SK-N-SH (cell line): ENCODE measurements around the gene TRIOBP. TPM values are rescaled to one million over a fixed set of nuclear protein-coding genes. Genes with fewer than 3 reads are reported as not detected.

Source experiments
- CTCF ChIA-PET: fragments of 300-600, 350-600 bp; formaldehyde crosslinking; extraction: SDS; loops from one replicate; lab custom pipeline; 2021; lab: Yijun Ruan, JAX
- POLR2A ChIA-PET: fragments of 350-600 bp; sonication (Branson Sonifier 250); formaldehyde crosslinking; extraction: SDS; loops from one replicate; lab custom pipeline; 2020; ENCODE audit warnings: antibody characterized with exemption, inconsistent platforms; lab: Yijun Ruan, JAX
- DNase-seq: peaks from one replicate; pipeline ENCODE4 v3.0.0; 2012
- H2AFZ ChIP-seq: fragments of 200-600 bp; sonication (generic); 2 replicates; pipeline ENCODE4 v1.8.1; 2016; ENCODE audit warnings: antibody characterized with exemption, mild to moderate bottlenecking, low read depth
- H3F3A ChIP-seq: fragments of 200-600 bp; sonication (generic); replicated peaks from 2 replicates; pipeline ENCODE3; 2016; ENCODE audit warnings: antibody characterized with exemption, mild to moderate bottlenecking; ENCODE audit not compliant: insufficient read depth
- H3K27ac ChIP-seq, 2 experiments: fragments of 200-500 bp in 1 of 2; fragments of 200-600 bp in 1 of 2; sonication (Bioruptor generic) in 1 of 2; sonication (generic), shearing (Covaris generic) in 1 of 2; 2 replicates each; pipeline versions ENCODE4 v1.5.1 to v1.6.1; 2014 to 2016; ENCODE audit warnings: low read depth in 2 of 2, inconsistent platforms in 1 of 2, low read length in 1 of 2, mild to moderate bottlenecking in 1 of 2, mixed read lengths in 1 of 2
- H3K27me3 ChIP-seq: fragments of 200-600 bp; sonication (generic), shearing (Covaris generic); 2 replicates; pipeline ENCODE4 v1.6.1; 2016; ENCODE audit warnings: mixed run types; ENCODE audit not compliant: insufficient read depth
- H3K36me3 ChIP-seq, 2 experiments: fragments of 200-500 bp in 1 of 2; fragments of 200-600 bp in 1 of 2; sonication (Bioruptor generic) in 1 of 2; sonication (generic) in 1 of 2; replicated peaks in 1 of 2; 2 replicates each; pipeline versions ENCODE3 to v1.5.1; 2014 to 2016; ENCODE audit warnings: low read length in 1 of 2, mild to moderate bottlenecking in 1 of 2; ENCODE audit not compliant: insufficient read depth in 2 of 2, control insufficient read depth in 1 of 2
- H3K4me1 ChIP-seq, 2 experiments: fragments of 200-500 bp in 1 of 2; fragments of 200-600 bp in 1 of 2; sonication (Bioruptor generic) in 1 of 2; sonication (generic), shearing (Covaris generic) in 1 of 2; 2 replicates each; pipeline versions ENCODE4 v1.5.1 to v1.6.1; 2014 to 2016; ENCODE audit warnings: low read depth in 1 of 2, low read length in 1 of 2, mixed run types in 1 of 2; ENCODE audit not compliant: insufficient read depth in 2 of 2, control insufficient read depth in 1 of 2
- H3K4me2 ChIP-seq: fragments of 200-600 bp; sonication (generic), shearing (Covaris generic); 2 replicates; pipeline ENCODE4 v1.6.1; 2017; ENCODE audit warnings: mixed run types
- H3K4me3 ChIP-seq, 2 experiments: fragments of 200-500 bp in 1 of 2; fragments of 200-600 bp in 1 of 2; sonication (Bioruptor generic) in 1 of 2; sonication (generic), shearing (Covaris generic) in 1 of 2; 2 replicates each; pipeline versions ENCODE4 v1.5.1 to v1.8.1; 2014 to 2016; ENCODE audit warnings: low read depth in 2 of 2, inconsistent platforms in 1 of 2, low read length in 1 of 2, mild to moderate bottlenecking in 1 of 2, mixed read lengths in 1 of 2, moderate library complexity in 1 of 2
- H3K79me2 ChIP-seq: fragments of 200-600 bp; sonication (generic); 2 replicates; pipeline ENCODE4 v1.8.1; 2017; ENCODE audit warnings: mild to moderate bottlenecking; ENCODE audit not compliant: insufficient read depth
- H3K9ac ChIP-seq: fragments of 200-600 bp; sonication (generic); 2 replicates; pipeline ENCODE4 v1.6.1; 2017; ENCODE audit warnings: mixed run types
- H3K9me2 ChIP-seq: fragments of 200-600 bp; sonication (generic); 2 replicates; pipeline ENCODE4 v1.6.1; 2017; ENCODE audit warnings: mixed run types
- H3K9me3 ChIP-seq: fragments of 200-600 bp; sonication (generic); 2 replicates; pipeline ENCODE4 v1.6.1; 2017; ENCODE audit warnings: mixed run types, mild to moderate bottlenecking, moderate library complexity
- H4K20me1 ChIP-seq: fragments of 200-600 bp; sonication (generic); 2 replicates; pipeline ENCODE4 v1.6.1; 2017; ENCODE audit warnings: mild to moderate bottlenecking, mixed run types; ENCODE audit not compliant: insufficient read depth
- EP300 ChIP-seq, 2 experiments: IDR thresholded peaks; 2 replicates each; pipeline versions ENCODE4 v1.4.0 to v1.6.1; 2012; ENCODE audit warnings: borderline replicate concordance in 1 of 2, low read depth in 1 of 2, low read length in 1 of 2
- GABPA ChIP-seq: IDR thresholded peaks from 2 replicates; pipeline ENCODE4 v1.4.0; 2012; ENCODE audit warnings: low read depth, mild to moderate bottlenecking
- RAD21 ChIP-seq: IDR thresholded peaks from 2 replicates; pipeline ENCODE4 v1.6.1; 2012; ENCODE audit warnings: mild to moderate bottlenecking, low read length
- RCOR1 ChIP-seq: fragments of 150-350 bp; IDR thresholded peaks from 2 replicates; pipeline ENCODE4 v1.6.1; 2017; ENCODE audit warnings: antibody characterized with exemption, low read length
- RXRA ChIP-seq: IDR thresholded peaks from 2 replicates; pipeline ENCODE4 v1.4.0; 2012; ENCODE audit warnings: low read depth, mild to moderate bottlenecking, borderline replicate concordance
- TAF1 ChIP-seq: IDR thresholded peaks from 2 replicates; pipeline ENCODE4 v1.6.1; 2012; ENCODE audit warnings: low read depth, mild to moderate bottlenecking, low read length, moderate library complexity, borderline replicate concordance
- TCF12 ChIP-seq: IDR thresholded peaks from 2 replicates; pipeline ENCODE4 v1.4.0; 2012
- USF2 ChIP-seq: fragments of 150-350 bp; IDR thresholded peaks from 2 replicates; pipeline ENCODE4 v1.6.1; 2017; ENCODE audit warnings: antibody characterized with exemption, low read length, low read depth, borderline replicate concordance
- WGBS: methylation state at CpG from one replicate; pipeline ENCODE4 v1.1.6; 2017; ENCODE audit warnings: low lambda C conversion rate; 5-methylcytosine and 5-hydroxymethylcytosine counted together
- polyA plus RNA-seq, 3 experiments: library from polyadenylated mRNA; depleted of rRNA; stranded (reverse); fragments of >200 nt; gene quantifications; 2 replicates each; pipeline ENCODE4 v1.2.3, GENCODE V29; 2012
- TF ChIP-seq, protein P1 (sequence below): fragments of 200-600 bp; sonication (generic); IDR thresholded peaks from 2 replicates; pipeline ENCODE4 v1.6.1; 2017; ENCODE audit warnings: antibody characterized with exemption, mild to moderate bottlenecking, moderate library complexity

Gene TRIOBP
- polyA plus RNA-seq, 1 of the 3 experiments (the other 2 are of a cell fraction): 43.6 TPM

GRCh38 chr22:37765953-37766576 lies 69.2 kb downstream of the TRIOBP start:
- Histone ChIP-seq H4K20me1 (0 out of 2 replicates have a peak, but pooled peaks cover 4% of the 10 kb centered on the region), H2AFZ (no peak overlapping the region), H3K27me3 (no peaks in the 10 kb centered on the region), H3K9me2 (no peaks in the 10 kb centered on the region), H3K79me2 (no peaks in the 10 kb centered on the region), H3K4me3 (no peak overlapping the region), H3K4me2 (no peak overlapping the region), H3K36me3 (peaks cover 3 to 27% of the 10 kb centered on the region in 2 experiments), H3K27ac (no peak overlapping the region), H3K9me3 (no peaks in the 10 kb centered on the region), H3F3A (peaks cover 4% of the 10 kb centered on the region), H3K9ac (no peak overlapping the region), H3K4me1 (no peaks in the 10 kb centered on the region)
- POLR2A ChIA-PET: no interaction called here
- TF ChIP-seq EP300 (IDR thresholded peaks at IDR 0.05; ENCODE audit: borderline replicate concordance in 1 of 2, low read depth in 1 of 2, low read length in 1 of 2): no peak
- no peak for TF ChIP-seq TAF1
- no peak for TF ChIP-seq USF2
- no peak for DNase-seq
- CTCF ChIA-PET: interaction anchor here (1.0 kb wide), 1 partner anchor 41 kb away, joined by 3 read pairs; the partner anchor contains the start of gene GCAT
- 96% methylated on average over 4 of the region's 8 CpGs for WGBS

- Histone ChIP-seq H3K9me2 (no peaks in the 10 kb centered on the region), H2AFZ (no peak overlapping the region), H3K4me1 (no peaks in the 10 kb centered on the region), H3F3A (peaks cover 4% of the 10 kb centered on the region), H3K4me2 (no peak overlapping the region), H3K4me3 (no peak overlapping the region), H3K36me3 (peaks cover 5 to 43% of the 10 kb centered on the region in 2 experiments), H4K20me1 (no peaks in the 10 kb centered on the region), H3K27ac (no peak overlapping the region), H3K79me2 (no peaks in the 10 kb centered on the region), H3K9ac (no peak overlapping the region), H3K27me3 (no peaks in the 10 kb centered on the region), H3K9me3 (no peaks in the 10 kb centered on the region)
- ChIA-PET POLR2A (interaction anchor here (2.4 kb wide), 1 partner anchor 10 kb away, joined by 6 read pairs; no protein-coding TSS in a partner anchor), CTCF (interaction anchor here (0.7 to 1.3 kb wide), 4 partner anchors 12 to 30 kb away, joined by 3 to 5 read pairs (median 3); no protein-coding TSS in a partner anchor)
- WGBS: 100% methylated on average over 3 of the region's 3 CpGs
- TF ChIP-seq, protein P1, sequence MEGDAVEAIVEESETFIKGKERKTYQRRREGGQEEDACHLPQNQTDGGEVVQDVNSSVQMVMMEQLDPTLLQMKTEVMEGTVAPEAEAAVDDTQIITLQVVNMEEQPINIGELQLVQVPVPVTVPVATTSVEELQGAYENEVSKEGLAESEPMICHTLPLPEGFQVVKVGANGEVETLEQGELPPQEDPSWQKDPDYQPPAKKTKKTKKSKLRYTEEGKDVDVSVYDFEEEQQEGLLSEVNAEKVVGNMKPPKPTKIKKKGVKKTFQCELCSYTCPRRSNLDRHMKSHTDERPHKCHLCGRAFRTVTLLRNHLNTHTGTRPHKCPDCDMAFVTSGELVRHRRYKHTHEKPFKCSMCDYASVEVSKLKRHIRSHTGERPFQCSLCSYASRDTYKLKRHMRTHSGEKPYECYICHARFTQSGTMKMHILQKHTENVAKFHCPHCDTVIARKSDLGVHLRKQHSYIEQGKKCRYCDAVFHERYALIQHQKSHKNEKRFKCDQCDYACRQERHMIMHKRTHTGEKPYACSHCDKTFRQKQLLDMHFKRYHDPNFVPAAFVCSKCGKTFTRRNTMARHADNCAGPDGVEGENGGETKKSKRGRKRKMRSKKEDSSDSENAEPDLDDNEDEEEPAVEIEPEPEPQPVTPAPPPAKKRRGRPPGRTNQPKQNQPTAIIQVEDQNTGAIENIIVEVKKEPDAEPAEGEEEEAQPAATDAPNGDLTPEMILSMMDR: peak; percentile 43
- no peak for TF ChIP-seq RCOR1
- no peak for TF ChIP-seq GABPA
- no peak for TF ChIP-seq RXRA
- no peak for TF ChIP-seq RAD21
- no peak for TF ChIP-seq TCF12
- peak; percentile 57 for DNase-seq
These were observed 71.4 kb downstream of the TRIOBP start for GRCh38 chr22:37768273-37768672.
